MG63 (cell line): ENCODE data around the gene PTPRM. TPM values are rescaled to one million over a fixed set of nuclear protein-coding genes. Genes with fewer than 3 reads are reported as not detected.

Experiments
- DNase-seq: peaks from one replicate; pipeline ENCODE4 v3.0.0-alpha.2; 2020
- H3K27me3 ChIP-seq: fragments of 250-450 bp; sonication (Bioruptor Pico); 2 replicates; pipeline ENCODE4 v1.5.1; 2020; ENCODE audit warnings: mild to moderate bottlenecking, moderate library complexity
- H3K36me3 ChIP-seq: fragments of 250-450 bp; sonication (Bioruptor Pico); 2 replicates; pipeline ENCODE4 v1.5.1; 2020; ENCODE audit warnings: mild to moderate bottlenecking, moderate library complexity
- H3K4me3 ChIP-seq: fragments of 250-450 bp; sonication (Bioruptor Pico); 2 replicates; pipeline ENCODE4 v1.5.1; 2020; ENCODE audit warnings: mild to moderate bottlenecking, moderate library complexity
- H3K9me3 ChIP-seq: fragments of 250-450 bp; sonication (Bioruptor Pico); 2 replicates; pipeline ENCODE4 v1.5.1; 2020; ENCODE audit warnings: mild to moderate bottlenecking, moderate library complexity
- total RNA-seq: library from RNA; depleted of rRNA; stranded (reverse); fragments of >200 nt; shearing (Covaris generic); gene quantifications from 2 replicates; pipeline ENCODE4 v1.2.3, GENCODE V29; 2014; ENCODE audit warnings: low replicate concordance

PTPRM gene
- total RNA-seq, 1 experiment from 2014 or later = 13.2 TPM

DNA sequence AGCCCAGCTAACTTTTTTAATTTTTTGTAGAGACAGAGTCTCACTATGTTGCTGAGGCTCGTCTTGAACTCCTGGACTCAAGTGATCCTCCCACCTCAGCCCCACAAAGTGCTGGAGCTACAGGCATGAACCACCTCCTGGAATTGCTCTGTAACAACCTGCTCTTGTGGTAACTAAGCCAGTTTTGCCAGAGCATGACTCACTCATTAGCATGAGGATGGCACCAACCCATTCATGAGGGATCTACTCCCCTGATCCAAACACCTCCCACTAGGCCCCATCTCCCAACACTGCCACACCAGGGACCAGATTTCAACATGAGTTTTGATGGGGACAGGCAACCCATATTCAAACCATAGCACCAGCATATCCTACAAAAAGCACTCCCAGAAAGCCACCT lies 693.2 kb downstream of the PTPRM start:
- no peak overlapping the region for H3K4me3 ChIP-seq
- no peaks in the 10 kb centered on the region for H3K27me3 ChIP-seq
- DNase-seq = peak; percentile 24
- no peaks in the 10 kb centered on the region for H3K9me3 ChIP-seq
- H3K36me3 ChIP-seq = no peaks in the 10 kb centered on the region

DNA sequence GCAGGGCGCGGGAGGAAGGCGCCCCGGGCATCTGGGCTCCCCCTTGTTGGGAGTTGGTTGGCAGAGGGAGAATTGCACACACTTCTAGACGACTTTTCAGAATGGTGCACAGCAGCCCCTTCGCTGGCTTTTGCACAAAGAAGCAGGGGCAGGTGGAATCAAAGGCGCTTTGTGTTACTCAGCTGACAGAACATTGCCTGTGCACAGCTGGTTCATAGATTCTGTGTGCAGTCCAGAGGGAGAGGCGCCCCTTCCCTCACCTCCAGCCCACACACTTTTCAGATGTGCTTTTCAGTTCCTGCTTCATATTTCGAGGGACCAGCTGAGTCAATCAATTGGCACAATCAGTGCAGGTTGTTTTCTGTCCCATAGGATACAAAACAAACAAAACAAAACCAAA lies 693.7 kb downstream of the PTPRM start:
- H3K4me3 ChIP-seq = no peak overlapping the region
- H3K36me3 ChIP-seq = no peaks in the 10 kb centered on the region
- no peaks in the 10 kb centered on the region for H3K9me3 ChIP-seq
- H3K27me3 ChIP-seq = no peaks in the 10 kb centered on the region
- DNase-seq = no peak

DNA sequence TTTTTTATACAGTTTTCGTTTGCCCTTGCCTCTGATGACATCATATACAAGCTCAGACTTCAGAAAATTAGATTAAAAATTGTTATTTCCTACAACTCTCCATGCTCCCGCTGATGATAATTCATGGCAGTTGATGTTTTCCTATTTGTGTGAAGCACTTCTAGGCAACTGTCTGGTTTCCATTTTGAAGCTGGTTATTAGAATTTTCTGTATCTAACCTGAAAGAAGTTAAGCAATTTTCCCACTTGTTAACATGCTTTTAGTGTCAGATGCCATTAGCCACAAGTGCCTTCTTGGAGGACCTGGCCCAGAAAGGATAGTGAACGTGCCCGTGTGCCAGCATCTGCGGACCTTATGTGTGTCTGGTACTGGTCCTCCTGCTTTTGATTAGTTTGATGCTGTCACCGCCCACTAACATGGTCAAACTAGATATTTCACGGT lies 694.6 kb downstream of the PTPRM start:
- H3K4me3 ChIP-seq = no peak overlapping the region
- H3K36me3 ChIP-seq = no peaks in the 10 kb centered on the region
- DNase-seq = no peak
- no peaks in the 10 kb centered on the region for H3K27me3 ChIP-seq
- no peaks in the 10 kb centered on the region for H3K9me3 ChIP-seq

DNA sequence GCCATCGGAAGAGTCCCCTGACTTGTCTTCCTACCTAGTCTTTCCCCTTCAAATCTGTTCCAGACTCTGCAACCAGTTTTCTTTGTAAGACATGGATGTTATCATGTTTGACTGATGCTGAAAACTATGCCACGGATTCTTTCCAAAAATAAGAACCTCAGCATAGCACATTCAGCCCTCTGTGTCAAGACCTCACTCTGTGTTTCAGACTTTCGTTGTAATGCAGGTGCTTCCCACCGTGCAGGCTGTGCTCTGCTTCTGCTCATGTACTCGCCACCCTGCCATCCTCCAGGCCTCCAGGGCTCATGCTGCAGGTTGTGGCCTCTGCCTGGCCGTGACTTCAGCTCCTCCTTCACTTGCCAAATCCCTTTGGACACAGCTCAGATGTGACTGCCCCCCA lies 695.1 kb downstream of the PTPRM start:
- H3K36me3 ChIP-seq = no peaks in the 10 kb centered on the region
- DNase-seq = no peak
- H3K4me3 ChIP-seq = no peak overlapping the region
- no peaks in the 10 kb centered on the region for H3K27me3 ChIP-seq
- H3K9me3 ChIP-seq = no peaks in the 10 kb centered on the region

DNA sequence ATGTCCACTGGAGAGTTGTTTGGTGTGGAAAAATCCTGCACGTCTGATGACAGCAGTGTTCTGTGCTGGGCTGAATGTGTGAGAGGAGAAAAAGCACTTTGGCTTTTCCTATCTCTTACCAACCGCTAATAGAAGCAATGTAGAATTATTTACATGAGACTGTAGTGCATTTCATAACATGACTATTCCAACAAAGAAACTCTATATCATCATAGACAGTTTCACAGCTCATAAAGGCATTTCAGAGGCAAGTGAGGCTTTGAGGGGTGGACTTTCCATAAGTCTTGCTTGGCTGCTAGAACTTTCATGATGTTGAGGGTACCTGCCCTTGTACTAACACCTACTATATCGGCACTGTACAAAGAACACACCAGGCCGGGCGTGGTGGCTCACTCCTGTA lies 697.0 kb downstream of the PTPRM start:
- no peak for DNase-seq
- no peaks in the 10 kb centered on the region for H3K27me3 ChIP-seq
- H3K4me3 ChIP-seq = no peak overlapping the region
- no peaks in the 10 kb centered on the region for H3K36me3 ChIP-seq
- no peaks in the 10 kb centered on the region for H3K9me3 ChIP-seq

DNA sequence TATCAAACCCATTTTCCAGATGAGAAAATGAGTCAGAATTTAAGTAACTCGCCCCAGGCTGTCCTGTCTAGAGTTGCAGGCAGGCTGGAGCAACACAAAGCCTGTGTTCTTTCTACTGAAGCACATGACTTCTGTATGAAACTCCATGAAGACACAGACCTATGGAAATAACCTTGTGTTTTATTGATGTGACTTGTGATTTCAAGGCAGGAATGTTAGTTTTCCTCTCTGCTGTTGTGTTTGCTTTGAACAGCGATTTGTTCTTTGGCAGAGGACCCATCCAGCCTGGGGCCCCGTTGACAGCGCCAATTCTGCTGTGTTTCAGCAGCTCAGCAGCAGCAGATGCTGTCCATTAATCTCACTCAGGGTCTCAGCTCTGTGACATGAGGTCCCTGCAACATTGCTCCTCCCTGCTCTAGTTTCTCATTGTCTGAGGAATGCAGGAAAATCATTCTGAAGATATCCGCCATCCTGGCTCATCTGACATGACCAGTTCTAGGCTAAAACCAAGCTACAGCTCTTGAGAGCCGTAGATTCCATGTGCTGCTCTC lies 697.8 kb downstream of the PTPRM start:
- Histone ChIP-seq H3K9me3 (no peaks in the 10 kb centered on the region), H3K27me3 (no peaks in the 10 kb centered on the region), H3K4me3 (no peak overlapping the region), H3K36me3 (no peaks in the 10 kb centered on the region)
- DNase-seq = no peak

DNA sequence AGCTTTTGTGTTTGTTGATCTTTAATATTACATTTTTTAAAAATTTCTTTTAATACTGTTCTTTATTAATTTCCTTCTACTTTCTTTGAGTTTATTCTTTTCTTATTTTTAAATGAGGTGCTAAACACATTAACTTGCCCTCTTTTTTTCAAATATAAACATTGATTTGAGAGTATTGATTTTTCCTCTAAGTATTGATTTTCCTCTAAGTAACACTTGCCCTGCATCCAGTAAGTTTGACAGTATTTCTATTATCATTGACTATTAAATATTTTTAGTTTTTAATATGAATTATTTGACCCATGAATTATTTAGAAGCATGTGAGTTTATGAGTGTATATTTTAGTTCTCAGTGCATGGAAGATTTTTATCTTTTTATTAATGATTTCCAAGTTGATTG lies 705.1 kb downstream of the PTPRM start:
- H3K9me3 ChIP-seq = no peaks in the 10 kb centered on the region
- no peak for DNase-seq
- H3K27me3 ChIP-seq = no peaks in the 10 kb centered on the region
- H3K4me3 ChIP-seq = no peak overlapping the region
- no peaks in the 10 kb centered on the region for H3K36me3 ChIP-seq

DNA sequence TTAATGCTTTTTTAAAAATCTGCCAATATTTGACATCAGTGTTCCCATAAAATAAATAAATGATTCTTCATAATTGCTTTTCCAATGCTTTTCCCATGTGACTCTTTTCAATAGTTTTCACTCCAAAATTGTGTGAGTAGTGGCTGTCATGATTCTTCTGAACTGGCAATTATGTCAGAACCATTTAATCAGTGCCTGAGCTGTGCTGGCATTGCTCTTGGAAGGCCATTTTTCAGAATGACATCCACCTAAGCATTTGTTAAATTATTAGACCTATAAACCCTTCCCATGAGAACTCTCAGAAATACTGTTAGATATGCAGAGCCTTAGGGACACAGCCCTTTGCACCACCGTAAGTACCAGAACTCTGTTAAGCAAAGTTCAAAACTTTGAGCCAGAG lies 707.3 kb downstream of the PTPRM start:
- no peak for DNase-seq
- no peaks in the 10 kb centered on the region for H3K27me3 ChIP-seq
- H3K36me3 ChIP-seq = no peaks in the 10 kb centered on the region
- H3K4me3 ChIP-seq = no peak overlapping the region
- no peaks in the 10 kb centered on the region for H3K9me3 ChIP-seq

DNA sequence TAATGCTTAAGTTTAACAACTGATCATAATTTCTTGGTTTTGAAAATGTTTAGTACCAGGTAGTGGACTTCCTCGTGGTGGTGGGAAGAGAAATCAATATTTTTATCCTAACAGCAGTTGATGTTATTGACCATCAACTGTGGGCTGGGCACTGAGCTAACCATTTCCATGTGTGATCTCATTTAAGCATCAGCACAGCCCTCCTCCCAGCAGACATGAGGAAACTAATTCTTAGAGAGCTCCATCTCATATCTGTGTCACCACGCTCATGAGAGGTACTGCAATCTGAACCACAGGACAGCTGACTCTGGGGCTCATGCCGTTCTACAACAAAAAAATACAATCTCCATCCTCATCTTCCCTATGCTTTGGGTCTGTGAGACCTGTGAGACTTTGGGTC lies 709.3 kb downstream of the PTPRM start:
- no peak for DNase-seq
- no peaks in the 10 kb centered on the region for H3K9me3 ChIP-seq
- no peaks in the 10 kb centered on the region for H3K36me3 ChIP-seq
- H3K27me3 ChIP-seq = no peaks in the 10 kb centered on the region
- H3K4me3 ChIP-seq = no peak overlapping the region

DNA sequence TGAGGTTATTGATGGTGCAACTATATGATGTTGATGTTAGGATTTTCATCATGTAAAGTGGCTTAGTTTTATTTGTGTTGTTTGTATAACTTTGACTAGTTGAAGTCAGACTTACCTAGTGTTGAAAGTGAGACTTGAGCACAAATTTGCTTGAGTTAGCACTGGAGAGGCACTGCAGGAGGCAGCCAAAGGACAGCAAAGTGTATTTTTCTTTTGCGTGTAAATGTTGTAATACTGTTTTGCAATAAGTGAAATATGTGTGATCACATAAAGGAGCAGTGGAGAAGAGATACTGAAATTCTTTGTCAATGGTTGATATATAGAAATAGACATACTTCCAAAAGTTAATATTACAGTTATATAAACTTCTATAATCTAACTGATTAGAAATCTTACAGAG lies 710.2 kb downstream of the PTPRM start:
- no peaks in the 10 kb centered on the region for H3K27me3 ChIP-seq
- no peak overlapping the region for H3K4me3 ChIP-seq
- H3K36me3 ChIP-seq = no peaks in the 10 kb centered on the region
- no peak for DNase-seq
- H3K9me3 ChIP-seq = no peaks in the 10 kb centered on the region

DNA sequence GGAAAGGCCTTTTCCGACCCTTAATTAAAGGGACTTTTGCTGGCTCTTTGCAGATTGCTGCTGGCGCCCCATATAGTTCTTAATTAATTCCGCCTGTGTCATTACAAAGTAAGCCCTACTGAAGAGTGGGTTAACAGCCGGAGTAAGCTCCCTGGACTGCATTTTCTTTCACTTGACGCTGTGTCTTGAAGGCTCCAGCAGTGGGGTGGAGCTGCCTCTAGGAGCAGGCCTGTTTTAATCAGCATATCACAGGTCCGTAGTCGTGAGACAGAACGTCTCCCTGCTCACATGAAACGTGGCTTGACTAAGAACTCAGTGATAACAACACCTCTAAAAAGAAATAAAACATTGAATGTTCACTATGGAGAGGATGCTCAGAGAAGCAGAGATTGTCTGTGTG lies 712.2 kb downstream of the PTPRM start:
- Histone ChIP-seq H3K27me3 (no peaks in the 10 kb centered on the region), H3K9me3 (no peaks in the 10 kb centered on the region), H3K4me3 (no peak overlapping the region), H3K36me3 (no peaks in the 10 kb centered on the region)
- no peak for DNase-seq

DNA sequence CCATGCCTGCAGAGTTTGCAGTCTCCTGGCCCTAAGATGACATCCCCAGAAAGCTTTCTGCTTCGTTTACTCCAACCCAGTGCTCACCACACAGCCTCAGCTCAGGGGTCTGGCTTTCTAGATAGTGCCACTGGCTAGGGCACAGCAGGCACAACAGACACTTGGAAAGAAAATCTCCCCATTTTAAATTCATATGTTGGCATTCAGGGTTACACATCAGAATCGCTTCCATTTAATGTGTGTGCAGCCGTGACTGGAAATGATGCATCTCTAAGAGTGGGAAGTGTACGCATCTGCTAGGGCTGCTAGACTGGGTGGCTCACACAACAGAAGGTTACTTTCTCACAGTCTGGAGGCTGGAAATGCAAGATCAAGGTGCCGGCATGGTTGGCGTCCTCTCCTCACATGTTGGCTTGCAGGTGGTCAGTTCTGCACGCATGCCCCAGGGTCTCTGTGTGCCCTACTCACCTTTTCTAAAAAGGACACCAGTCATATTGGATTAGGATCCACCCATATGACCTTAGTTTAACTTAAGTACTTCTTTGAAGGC lies 712.7 kb downstream of the PTPRM start:
- Histone ChIP-seq H3K9me3 (no peaks in the 10 kb centered on the region), H3K36me3 (no peaks in the 10 kb centered on the region), H3K4me3 (no peak overlapping the region), H3K27me3 (no peaks in the 10 kb centered on the region)
- no peak for DNase-seq

DNA sequence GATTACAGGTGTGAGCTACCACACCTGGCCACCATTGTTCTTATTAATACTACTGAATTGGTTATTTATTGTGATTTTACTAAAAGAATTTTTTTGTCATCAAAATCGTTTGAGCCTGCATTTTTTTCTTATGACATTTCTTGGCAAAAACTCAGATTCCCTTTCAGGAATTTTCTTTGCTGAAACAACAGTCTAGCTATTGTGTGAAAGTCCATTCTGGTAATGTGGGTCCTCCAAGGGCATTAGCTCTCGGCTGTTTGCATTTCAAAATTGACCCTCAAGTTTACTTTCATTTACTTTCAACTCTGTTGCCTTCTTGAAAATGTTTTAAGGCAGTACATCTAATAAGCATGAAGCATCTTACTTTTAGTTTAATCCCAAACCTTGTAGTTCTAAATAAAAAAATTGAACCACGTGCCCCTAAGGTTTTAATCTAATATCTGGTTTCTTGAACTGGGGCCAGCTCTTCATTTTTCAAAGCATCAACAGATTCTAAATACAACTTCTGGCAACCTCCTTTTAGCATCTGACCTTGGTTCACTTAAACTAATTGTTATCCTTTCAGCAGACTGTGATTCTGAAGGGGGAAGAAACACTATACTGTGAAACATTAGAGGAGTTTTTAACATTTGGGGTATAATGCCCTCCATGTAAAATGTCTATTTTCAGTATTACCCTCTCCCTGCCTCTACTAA lies 716.9 kb downstream of the PTPRM start:
- no peak for DNase-seq
- no peaks in the 10 kb centered on the region for H3K27me3 ChIP-seq
- H3K4me3 ChIP-seq = no peak overlapping the region
- no peaks in the 10 kb centered on the region for H3K36me3 ChIP-seq
- H3K9me3 ChIP-seq = no peaks in the 10 kb centered on the region

DNA sequence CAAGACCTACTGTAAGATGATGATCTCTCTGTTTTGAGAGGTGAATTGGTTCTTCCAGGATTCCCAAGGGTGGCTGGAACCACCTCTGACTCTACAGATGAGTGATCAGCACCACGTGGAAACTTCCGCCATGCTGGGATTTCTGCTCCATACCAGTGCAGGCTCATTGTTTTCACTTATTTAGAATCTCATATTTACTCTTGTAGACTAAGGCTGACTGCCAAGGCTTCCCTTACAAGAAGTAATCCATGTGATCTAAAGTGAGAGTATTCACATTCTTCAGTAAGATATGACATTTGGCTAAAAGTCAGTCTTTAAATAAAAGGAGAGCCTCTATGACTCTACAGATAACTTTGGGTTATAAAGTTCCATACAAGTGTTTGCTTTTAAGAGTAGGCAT lies 719.2 kb downstream of the PTPRM start:
- no peak for DNase-seq
- H3K9me3 ChIP-seq = no peaks in the 10 kb centered on the region
- H3K27me3 ChIP-seq = no peaks in the 10 kb centered on the region
- H3K4me3 ChIP-seq = no peak overlapping the region
- H3K36me3 ChIP-seq = no peaks in the 10 kb centered on the region

DNA sequence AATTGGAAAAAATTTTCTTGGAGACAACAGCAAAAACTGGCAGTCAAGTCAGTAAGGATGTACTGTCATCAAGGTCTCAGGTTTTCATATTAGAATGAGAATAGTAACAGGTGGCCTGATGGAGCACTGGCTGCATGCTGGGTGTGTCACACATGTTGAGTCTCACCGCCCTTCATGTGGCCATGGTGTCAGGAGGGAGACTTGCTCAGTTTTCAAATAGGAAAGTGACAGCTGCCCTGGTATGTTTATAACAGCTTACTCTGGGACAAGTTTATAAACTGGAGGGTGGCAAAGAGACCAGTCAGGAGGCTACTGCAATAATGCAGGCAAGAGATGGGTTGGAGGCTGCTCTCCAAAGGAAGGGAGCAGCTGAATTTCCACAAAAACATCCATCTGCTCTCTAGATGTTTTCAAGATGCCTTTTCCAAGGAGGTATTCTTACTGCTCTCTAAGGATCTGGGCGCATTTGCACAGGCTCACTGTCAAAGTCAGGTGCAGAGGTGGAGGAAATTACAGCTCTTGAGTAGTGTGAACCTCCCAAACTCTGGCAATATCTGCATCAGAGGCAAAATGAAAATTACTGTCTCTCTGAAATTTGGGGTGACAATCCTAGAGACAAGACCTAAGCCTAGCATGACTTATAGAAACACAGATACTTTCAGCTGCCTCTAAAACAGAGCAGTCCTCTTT lies 720.2 kb downstream of the PTPRM start:
- Histone ChIP-seq H3K36me3 (no peaks in the 10 kb centered on the region), H3K9me3 (no peaks in the 10 kb centered on the region), H3K27me3 (no peaks in the 10 kb centered on the region), H3K4me3 (no peak overlapping the region)
- no peak for DNase-seq

DNA sequence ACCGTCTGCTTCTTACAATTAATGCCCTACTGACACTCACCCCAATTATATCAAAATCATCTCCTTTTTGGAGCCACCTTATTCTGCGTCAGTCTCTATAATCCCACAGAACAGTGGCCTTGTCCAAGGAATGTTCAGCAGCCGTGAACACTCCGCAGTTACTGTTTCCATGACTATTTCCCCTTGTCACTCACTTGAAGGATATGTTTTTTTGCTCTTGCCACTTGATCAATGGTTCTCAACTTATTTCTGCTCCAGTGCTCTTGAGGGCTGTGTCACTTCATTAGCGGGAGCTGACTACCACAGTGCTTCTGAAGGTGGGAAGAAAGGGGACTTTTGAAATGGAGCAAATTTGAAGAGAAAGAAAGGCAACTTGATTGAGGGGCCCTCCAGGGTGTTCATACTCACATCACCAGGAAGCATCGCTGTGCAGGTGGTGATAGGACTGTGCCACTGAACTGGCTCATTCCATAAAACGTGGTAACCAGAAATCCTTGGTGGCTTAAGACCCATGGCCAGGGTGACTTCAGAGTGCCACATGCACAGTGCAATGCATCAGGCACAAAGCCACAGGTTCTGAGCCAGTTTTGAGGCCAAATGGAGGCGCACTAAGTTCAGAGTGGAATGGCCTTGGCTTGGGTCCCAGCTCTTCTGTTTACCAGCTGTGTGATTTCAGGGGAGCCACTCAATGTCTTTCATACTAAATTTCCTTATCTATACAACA lies 721.5 kb downstream of the PTPRM start:
- no peaks in the 10 kb centered on the region for H3K27me3 ChIP-seq
- no peaks in the 10 kb centered on the region for H3K9me3 ChIP-seq
- no peaks in the 10 kb centered on the region for H3K36me3 ChIP-seq
- no peak for DNase-seq
- no peak overlapping the region for H3K4me3 ChIP-seq

DNA sequence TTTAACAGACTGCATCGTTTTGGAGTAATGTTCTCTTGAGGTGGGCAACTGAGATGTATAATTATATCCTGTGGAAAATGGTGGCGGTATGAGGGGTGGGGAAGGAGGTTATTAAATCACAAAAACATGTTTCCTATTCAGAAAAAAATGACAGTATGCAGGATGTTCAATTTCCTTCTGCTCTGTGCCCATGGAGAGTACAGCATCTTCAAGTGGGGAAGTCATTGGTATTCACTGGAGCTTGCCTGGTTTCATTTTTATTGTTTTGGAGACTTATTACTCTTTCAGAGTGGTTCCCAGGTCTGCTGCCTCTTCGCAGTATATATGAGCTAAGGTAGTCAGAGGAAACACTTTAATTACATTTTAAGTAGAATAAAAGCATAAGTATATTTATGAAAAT lies 723.3 kb downstream of the PTPRM start:
- H3K36me3 ChIP-seq = no peaks in the 10 kb centered on the region
- no peak overlapping the region for H3K4me3 ChIP-seq
- DNase-seq = no peak
- H3K27me3 ChIP-seq = no peaks in the 10 kb centered on the region
- H3K9me3 ChIP-seq = no peaks in the 10 kb centered on the region
